Heart left ventricle (tissue), 16 donors: ENCODE measurements around the gene PNMA8A. TPM values are rescaled to one million over a fixed set of nuclear protein-coding genes. Genes with fewer than 3 reads are reported as not detected.

Experiments used
- ATAC-seq, 4 donors: fragments of 200-7000 bp; cut with Tn5 transposase; one replicate each; pipeline ENCODE4 v1.9.1; 2020 to 2022; ENCODE audit warnings: moderate library complexity in 4 of 4, mild to moderate bottlenecking in 3 of 4, moderate number of reproducible peaks in 1 of 4
- DNase-seq, 5 donors: peaks; one replicate each; pipeline ENCODE4 v3.0.0-alpha.2; 2020
- H3K27ac ChIP-seq, 12 donors: fragments of 200-600 bp; sonication (generic) in 4 of 12; one replicate each; pipeline versions ENCODE4 v1.5.0 to v1.8.0; 2016 to 2022; ENCODE audit warnings: mild to moderate bottlenecking in 2 of 12
- H3K27me3 ChIP-seq, 9 donors: fragments of 200-600 bp; sonication (generic) in 2 of 9; one replicate each; pipeline versions ENCODE4 v1.5.1 to v1.8.0; 2016 to 2022; ENCODE audit warnings: mild to moderate bottlenecking in 3 of 9
- H3K36me3 ChIP-seq, 9 donors: fragments of 200-600 bp; sonication (generic) in 2 of 9; one replicate each; pipeline versions ENCODE4 v1.5.0 to v1.8.0; 2018 to 2022; ENCODE audit warnings: mild to moderate bottlenecking in 2 of 9
- H3K4me1 ChIP-seq, 12 donors: fragments of 200-600 bp; sonication (generic) in 4 of 12; one replicate each; pipeline versions ENCODE4 v1.5.0 to v1.8.0; 2016 to 2022; ENCODE audit warnings: mild to moderate bottlenecking in 3 of 12
- H3K4me3 ChIP-seq, 12 donors: fragments of 200-600 bp; sonication (generic) in 4 of 12; one replicate each; pipeline versions ENCODE4 v1.5.0 to v1.8.0; 2017 to 2022; ENCODE audit warnings: mild to moderate bottlenecking in 9 of 12, moderate library complexity in 4 of 12
- H3K9me3 ChIP-seq, 12 donors: fragments of 200-600 bp; sonication (generic) in 4 of 12; one replicate each; pipeline versions ENCODE4 v1.5.0 to v1.8.0; 2016 to 2022; ENCODE audit warnings: mild to moderate bottlenecking in 1 of 12
- CTCF ChIP-seq, 12 donors: fragments of 200-600 bp; sonication (generic) in 4 of 12; IDR thresholded peaks; one replicate each; pipeline versions ENCODE4 v1.5.0 to v1.8.0; 2018 to 2022; ENCODE audit warnings: antibody characterized with exemption in 12 of 12, mild to moderate bottlenecking in 5 of 12
- POLR2A ChIP-seq, 2 donors: fragments of 450-650 bp; IDR thresholded peaks; one replicate each; pipeline ENCODE4 v1.6.1; 2017; ENCODE audit warnings: antibody characterized with exemption in 2 of 2, mild to moderate bottlenecking in 2 of 2, moderate library complexity in 2 of 2
- WGBS, 4 donors: extraction: QIAGEN DNeasy Blood & Tissue Kit in 2 of 4; methylation state at CpG; one replicate each; pipeline versions ENCODE4 v1.1.5 to v1.1.7; 2013 to 2018; 5-methylcytosine and 5-hydroxymethylcytosine counted together
- intact Hi-C, 10 donors: fragments of 100-400 bp; cut with DNase I; formaldehyde crosslinking; loops; one replicate each; pipeline versions ENCODE4 v1.11.1 to v1.14.2; 2022
- polyA plus RNA-seq, 2 donors: library from polyadenylated mRNA; stranded (reverse); fragments of 200-250 nt; gene quantifications; one replicate each; pipeline ENCODE4 v1.2.3, GENCODE V29; 2013
- total RNA-seq, 9 donors: library from RNA; depleted of rRNA in 2 of 9; stranded (reverse); fragments of >200 nt in 2 of 9; fragmentation: NEBNext Ultra II Directional in 3 of 9; extraction: Animal tissue kit (Norgen Biotek cat#: 25700) in 3 of 9; gene quantifications; one replicate each; pipeline versions ENCODE4 v1.1.0 to v1.2.4, GENCODE V29; 2016 to 2023
- donor health status: ischemic (EF 13 %, LVEDD 7.1; RV severe dilation, severe dysfunction).
- donor health status: healthy with polysubstance abuse.
- donor health status: DM: no; HTN: yes; CAD: no.
- donor health status: DM: no; HTN: no; CAD: no.
- donor health status: ischemic (EF 25% LVEDD 6.9; RV normal size, moderate dysfunction).
- donor health status: ischemic (EF 25% LVEDD 5.7; RV mildly dilated, moderate dysfunction).
- donor health status: healthy.
- donor health status: DM: yes; HTN: yes; CAD: no.
- donor health status: ischemic (EF 35%, LVEDD 5.7; RV mildly dilated, moderate dysfunction).
- donor health status: nonischemic (EF 11% LVEDD 7.7; RV severe dilation, severe dysfunction).
- donor health status: DM: yes; HTN: yes; CAD: no.
- donor health status: PGD.
- donor health status: ischemic (EF 29% LVEDD 5.4; RV normal size, mild dysfunction).
- donor health status: nonischemic (EF 23%, LVEDD 6.1; RV moderate dilation, normal function).

PNMA8A gene
- total and polyA plus RNA-seq, 11 donors, result 2.1 to 12.1 (median 9.2) TPM

GRCh38 chr19:46496304-46496703 is 24.9 kb upstream of the PNMA8A start:
- H3K36me3 ChIP-seq, result no peaks in the 10 kb centered on the region
- H3K27ac ChIP-seq, result no peak overlapping the region
- TF ChIP-seq CTCF (IDR thresholded peaks at IDR 0.05), result no peak
- no peak for TF ChIP-seq POLR2A (IDR thresholded peaks at IDR 0.05)
- peaks cover 0 to 55% (median 23%) of the 10 kb centered on the region in 9 donors for H3K27me3 ChIP-seq
- 79 to 85% (median 83%) methylated on average over 6 of the region's 6 CpGs for WGBS, 4 donors
- no peaks in the 10 kb centered on the region for H3K9me3 ChIP-seq
- no peak for ATAC-seq
- peaks cover 0 to 28% (median 14%) of the 10 kb centered on the region in 12 donors for H3K4me1 ChIP-seq
- DNase-seq, result no peak
- intact Hi-C loops, result no loop called here
- no peak overlapping the region for H3K4me3 ChIP-seq

- H3K36me3 ChIP-seq, result no peaks in the 10 kb centered on the region
- intact Hi-C loops, result no loop called here
- H3K4me3 ChIP-seq, result peak within 1 kb of the TSS in 10 of 12 donors; percentile 26 to 59 (median 44)
- ATAC-seq, result peak in 3 of 4 donors; percentile 32 to 61 (median 49)
- peaks cover 0 to 60% (median 25%) of the 10 kb centered on the region in 9 donors for H3K27me3 ChIP-seq
- H3K27ac ChIP-seq, result peak within 1 kb of the TSS in 2 of 12 donors; percentile 22 to 50
- peak; percentile 53 to 80 (median 64) for DNase-seq
- no peaks in the 10 kb centered on the region for H3K9me3 ChIP-seq
- H3K4me1 ChIP-seq, result peaks cover 0 to 28% (median 14%) of the 10 kb centered on the region in 12 donors
- WGBS, 4 donors, result 25 to 63% (median 42%) methylated on average over 11 to 29 of the region's 29 CpGs
- no peak for TF ChIP-seq POLR2A (IDR thresholded peaks at IDR 0.05)
- no peak for TF ChIP-seq CTCF (IDR thresholded peaks at IDR 0.05)
These were observed 24.4 kb upstream of the PNMA8A start, which contains the start of gene PNMA8B for GRCh38 chr19:46495786-46496099. Gene PNMA8B, minus strand, starts transcription at chr19:46495867. Its CDS starts 402 bp downstream, at chr19:46495465.

GRCh38 chr19:46494941-46495785 is 23.8 kb upstream of the PNMA8A start:
- 37 to 64% (median 49%) methylated on average over 10 to 49 of the region's 49 CpGs for WGBS, 4 donors
- intact Hi-C loops, result no loop called here
- peak overlapping the region in 10 of 12 donors; percentile 26 to 59 (median 44) for H3K4me3 ChIP-seq
- peaks cover 0 to 61% (median 29%) of the 10 kb centered on the region in 9 donors for H3K27me3 ChIP-seq
- no peaks in the 10 kb centered on the region for H3K36me3 ChIP-seq
- ATAC-seq, result no peak
- peak overlapping the region in 2 of 12 donors; percentile 22 to 50 for H3K27ac ChIP-seq
- TF ChIP-seq POLR2A (IDR thresholded peaks at IDR 0.05) (no peak), CTCF (IDR thresholded peaks at IDR 0.05) (no peak)
- no peaks in the 10 kb centered on the region for H3K9me3 ChIP-seq
- no peak for DNase-seq
- peaks cover 0 to 29% (median 15%) of the 10 kb centered on the region in 12 donors for H3K4me1 ChIP-seq

GRCh38 chr19:46494146-46494940 is 23.0 kb upstream of the PNMA8A start:
- Histone ChIP-seq H3K9me3 (no peaks in the 10 kb centered on the region), H3K4me3 (peak overlapping the region; percentile 15 to 65 (median 58)), H3K27ac (peak overlapping the region in 3 of 12 donors; percentile 64 to 76 (median 65)), H3K36me3 (no peaks in the 10 kb centered on the region), H3K27me3 (peaks cover 0 to 66% (median 38%) of the 10 kb centered on the region in 9 donors), H3K4me1 (peaks cover 0 to 38% (median 23%) of the 10 kb centered on the region in 12 donors)
- intact Hi-C loops, result no loop called here
- no peak for ATAC-seq
- 38 to 66% (median 52%) methylated on average over 65 to 67 of the region's 67 CpGs for WGBS, 4 donors
- no peak for TF ChIP-seq POLR2A (IDR thresholded peaks at IDR 0.05)
- TF ChIP-seq CTCF (IDR thresholded peaks at IDR 0.05), result no peak
- peak in 1 of 5 donors; percentile 62 for DNase-seq
